ENCODE data around the gene ADARB2.

ADARB2 gene

DNA sequence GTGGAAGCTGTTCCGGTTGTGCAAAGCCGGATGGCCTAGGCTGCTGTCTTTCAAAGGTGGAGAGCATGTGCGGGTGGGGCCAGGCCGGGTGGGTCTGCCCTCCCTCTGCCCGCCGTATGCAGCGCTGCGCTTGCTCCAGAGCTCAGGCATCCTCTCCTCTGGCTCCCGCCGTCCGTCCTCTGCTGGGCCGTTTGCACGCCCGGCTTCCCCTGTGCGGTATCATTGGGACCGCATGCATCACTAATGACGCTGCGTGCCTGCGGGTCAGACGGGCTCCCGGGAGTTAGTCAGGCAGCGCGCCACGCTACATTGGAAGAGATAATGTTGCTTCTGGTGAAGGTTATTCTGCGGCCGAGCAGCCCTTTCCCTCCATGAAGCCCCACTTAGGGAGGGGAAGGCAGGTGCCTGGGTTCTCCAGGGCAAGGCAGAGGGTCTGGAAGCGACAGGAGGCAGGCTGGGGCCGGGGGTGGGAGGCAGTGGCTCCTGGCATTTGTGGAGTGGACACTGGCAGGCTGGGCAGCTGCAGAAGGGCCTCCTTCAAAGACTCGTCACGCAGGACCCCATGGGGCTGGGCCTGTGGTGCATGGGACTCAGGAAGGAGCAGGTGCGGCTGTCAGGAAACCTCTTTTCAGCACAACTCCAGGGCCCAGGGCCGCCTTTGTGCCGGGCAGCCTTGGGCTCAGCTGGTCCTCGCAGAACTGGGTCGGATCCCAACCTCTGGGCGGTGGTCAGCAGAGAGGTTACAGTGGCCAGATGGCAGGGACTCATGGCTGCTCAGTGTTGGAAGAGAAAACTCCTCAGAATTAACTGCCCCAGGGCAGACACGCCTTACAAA is 362.6 kb downstream of the ADARB2 start:
- TF ChIP-seq CEBPB (IDR thresholded peaks at IDR 0.05) (no peak), YY1 (IDR thresholded peaks at IDR 0.05; ENCODE audit: low read depth) (no peak), NFIC (IDR thresholded peaks at IDR 0.05) (no peak), TCF12 (IDR thresholded peaks at IDR 0.05; ENCODE audit: low read depth) (no peak), TAF1 (IDR thresholded peaks at IDR 0.05; ENCODE audit: low read depth) (no peak), RAD21 (IDR thresholded peaks at IDR 0.05; ENCODE audit: low read depth) (no peak), CREB1 (IDR thresholded peaks at IDR 0.05; ENCODE audit: low read depth) (no peak), EGR1 (IDR thresholded peaks at IDR 0.05) (no peak), EP300 (IDR thresholded peaks at IDR 0.05; ENCODE audit: borderline replicate concordance) (no peak), FOXM1 (IDR thresholded peaks at IDR 0.05; ENCODE audit: borderline replicate concordance, low read depth) (no peak)
- TF ChIP-seq, protein P1, sequence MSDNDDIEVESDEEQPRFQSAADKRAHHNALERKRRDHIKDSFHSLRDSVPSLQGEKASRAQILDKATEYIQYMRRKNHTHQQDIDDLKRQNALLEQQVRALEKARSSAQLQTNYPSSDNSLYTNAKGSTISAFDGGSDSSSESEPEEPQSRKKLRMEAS (IDR thresholded peaks at IDR 0.05): no peak
- TF ChIP-seq, protein P2, sequence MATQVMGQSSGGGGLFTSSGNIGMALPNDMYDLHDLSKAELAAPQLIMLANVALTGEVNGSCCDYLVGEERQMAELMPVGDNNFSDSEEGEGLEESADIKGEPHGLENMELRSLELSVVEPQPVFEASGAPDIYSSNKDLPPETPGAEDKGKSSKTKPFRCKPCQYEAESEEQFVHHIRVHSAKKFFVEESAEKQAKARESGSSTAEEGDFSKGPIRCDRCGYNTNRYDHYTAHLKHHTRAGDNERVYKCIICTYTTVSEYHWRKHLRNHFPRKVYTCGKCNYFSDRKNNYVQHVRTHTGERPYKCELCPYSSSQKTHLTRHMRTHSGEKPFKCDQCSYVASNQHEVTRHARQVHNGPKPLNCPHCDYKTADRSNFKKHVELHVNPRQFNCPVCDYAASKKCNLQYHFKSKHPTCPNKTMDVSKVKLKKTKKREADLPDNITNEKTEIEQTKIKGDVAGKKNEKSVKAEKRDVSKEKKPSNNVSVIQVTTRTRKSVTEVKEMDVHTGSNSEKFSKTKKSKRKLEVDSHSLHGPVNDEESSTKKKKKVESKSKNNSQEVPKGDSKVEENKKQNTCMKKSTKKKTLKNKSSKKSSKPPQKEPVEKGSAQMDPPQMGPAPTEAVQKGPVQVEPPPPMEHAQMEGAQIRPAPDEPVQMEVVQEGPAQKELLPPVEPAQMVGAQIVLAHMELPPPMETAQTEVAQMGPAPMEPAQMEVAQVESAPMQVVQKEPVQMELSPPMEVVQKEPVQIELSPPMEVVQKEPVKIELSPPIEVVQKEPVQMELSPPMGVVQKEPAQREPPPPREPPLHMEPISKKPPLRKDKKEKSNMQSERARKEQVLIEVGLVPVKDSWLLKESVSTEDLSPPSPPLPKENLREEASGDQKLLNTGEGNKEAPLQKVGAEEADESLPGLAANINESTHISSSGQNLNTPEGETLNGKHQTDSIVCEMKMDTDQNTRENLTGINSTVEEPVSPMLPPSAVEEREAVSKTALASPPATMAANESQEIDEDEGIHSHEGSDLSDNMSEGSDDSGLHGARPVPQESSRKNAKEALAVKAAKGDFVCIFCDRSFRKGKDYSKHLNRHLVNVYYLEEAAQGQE (IDR thresholded peaks at IDR 0.05; ENCODE audit: low read depth): no peak
- TF ChIP-seq, protein P3, sequence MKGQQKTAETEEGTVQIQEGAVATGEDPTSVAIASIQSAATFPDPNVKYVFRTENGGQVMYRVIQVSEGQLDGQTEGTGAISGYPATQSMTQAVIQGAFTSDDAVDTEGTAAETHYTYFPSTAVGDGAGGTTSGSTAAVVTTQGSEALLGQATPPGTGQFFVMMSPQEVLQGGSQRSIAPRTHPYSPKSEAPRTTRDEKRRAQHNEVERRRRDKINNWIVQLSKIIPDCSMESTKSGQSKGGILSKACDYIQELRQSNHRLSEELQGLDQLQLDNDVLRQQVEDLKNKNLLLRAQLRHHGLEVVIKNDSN (IDR thresholded peaks at IDR 0.05): no peak

DNA sequence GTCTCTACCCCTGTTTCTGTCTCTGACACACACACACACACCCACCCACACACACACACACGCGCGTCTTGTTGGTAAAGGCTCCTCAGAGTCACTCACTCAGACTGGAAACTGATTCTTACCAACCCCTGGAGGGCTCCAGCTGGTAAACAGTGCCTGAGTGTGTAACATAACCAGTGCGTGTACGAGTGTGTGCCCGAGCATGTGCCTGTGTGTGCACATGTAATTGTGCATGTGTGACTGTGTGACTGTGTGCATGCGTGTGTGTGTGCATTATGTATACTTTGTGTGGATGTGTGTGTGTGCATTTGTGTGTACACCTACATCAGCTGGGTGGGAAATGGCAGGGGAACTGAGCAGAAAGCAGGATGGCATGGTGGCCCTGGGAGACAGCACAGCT is 364.0 kb downstream of the ADARB2 start:
- no peak for TF ChIP-seq EP300 (IDR thresholded peaks at IDR 0.05; ENCODE audit: borderline replicate concordance)
- TF ChIP-seq EGR1 (IDR thresholded peaks at IDR 0.05): no peak
- TF ChIP-seq, protein P2 (IDR thresholded peaks at IDR 0.05; ENCODE audit: low read depth): no peak
- TF ChIP-seq TAF1 (IDR thresholded peaks at IDR 0.05; ENCODE audit: low read depth): no peak
- no peak for TF ChIP-seq TEAD4 (IDR thresholded peaks at IDR 0.05)
- TF ChIP-seq, protein P1 (IDR thresholded peaks at IDR 0.05): no peak
- no peak for TF ChIP-seq CEBPB (IDR thresholded peaks at IDR 0.05)
- TF ChIP-seq CREB1 (IDR thresholded peaks at IDR 0.05; ENCODE audit: low read depth): no peak
- TF ChIP-seq TCF12 (IDR thresholded peaks at IDR 0.05; ENCODE audit: low read depth): no peak
- no peak for TF ChIP-seq RAD21 (IDR thresholded peaks at IDR 0.05; ENCODE audit: low read depth)
- TF ChIP-seq NFIC (IDR thresholded peaks at IDR 0.05): no peak
- no peak for TF ChIP-seq ZBTB7A (IDR thresholded peaks at IDR 0.05; ENCODE audit: low read depth)
- TF ChIP-seq, protein P3 (IDR thresholded peaks at IDR 0.05): no peak
- no peak for TF ChIP-seq FOXM1 (IDR thresholded peaks at IDR 0.05; ENCODE audit: borderline replicate concordance, low read depth)
- TF ChIP-seq YY1 (IDR thresholded peaks at IDR 0.05; ENCODE audit: low read depth): no peak

DNA sequence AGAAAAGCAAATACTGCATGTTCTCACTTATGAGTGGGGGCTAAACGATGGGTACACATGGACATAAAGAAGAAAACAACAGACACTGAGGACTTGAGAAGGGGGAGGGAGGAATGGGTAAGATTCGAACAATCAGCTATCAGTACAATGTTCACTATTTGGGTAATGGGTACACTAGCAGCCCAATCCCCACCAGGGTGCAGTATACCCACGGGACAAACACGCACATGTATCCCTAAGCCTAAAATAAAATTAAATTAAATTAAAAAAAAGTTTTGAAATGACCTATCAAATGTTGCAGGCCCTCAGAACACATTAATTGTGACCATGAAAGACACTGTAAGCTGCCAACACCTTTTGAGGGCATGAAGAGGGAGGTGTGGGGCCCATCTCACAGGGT is 365.1 kb downstream of the ADARB2 start:
- TF ChIP-seq EP300 (IDR thresholded peaks at IDR 0.05; ENCODE audit: borderline replicate concordance) (no peak), RAD21 (IDR thresholded peaks at IDR 0.05; ENCODE audit: low read depth) (peak; percentile 9; the same call in 1 of the 2 replicates)

DNA sequence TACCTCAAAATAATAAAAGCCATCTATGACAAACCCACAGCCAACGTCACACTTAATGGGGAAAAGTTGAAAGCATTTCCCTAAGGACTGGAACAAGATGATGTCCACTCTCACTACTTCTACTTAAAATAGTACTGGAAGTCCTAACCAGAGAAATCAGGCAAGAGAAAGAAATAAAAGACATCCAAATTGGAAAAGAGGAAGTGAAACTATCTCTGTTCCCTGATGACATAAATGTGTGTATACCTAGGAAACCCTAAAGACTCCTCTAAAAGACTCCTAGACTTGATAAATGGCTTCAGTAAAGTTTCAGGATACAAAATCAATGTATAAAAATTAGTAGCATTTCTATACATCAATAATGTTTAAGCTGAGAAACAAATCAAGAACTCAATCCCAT is 367.0 kb downstream of the ADARB2 start:
- TF ChIP-seq YY1 (IDR thresholded peaks at IDR 0.05; ENCODE audit: low read depth): no peak
- no peak for TF ChIP-seq NFIC (IDR thresholded peaks at IDR 0.05)
- no peak for TF ChIP-seq CEBPB (IDR thresholded peaks at IDR 0.05)
- no peak for TF ChIP-seq CREB1 (IDR thresholded peaks at IDR 0.05; ENCODE audit: low read depth)
- TF ChIP-seq, protein P2 (IDR thresholded peaks at IDR 0.05; ENCODE audit: low read depth): no peak
- TF ChIP-seq TEAD4 (IDR thresholded peaks at IDR 0.05): no peak
- TF ChIP-seq, protein P3 (IDR thresholded peaks at IDR 0.05): no peak
- TF ChIP-seq RAD21 (IDR thresholded peaks at IDR 0.05; ENCODE audit: low read depth): no peak
- no peak for TF ChIP-seq TCF12 (IDR thresholded peaks at IDR 0.05; ENCODE audit: low read depth)
- no peak for TF ChIP-seq TAF1 (IDR thresholded peaks at IDR 0.05; ENCODE audit: low read depth)
- TF ChIP-seq EGR1 (IDR thresholded peaks at IDR 0.05): no peak
- no peak for TF ChIP-seq EP300 (IDR thresholded peaks at IDR 0.05; ENCODE audit: borderline replicate concordance)
- TF ChIP-seq, protein P1 (IDR thresholded peaks at IDR 0.05): no peak
- no peak for TF ChIP-seq FOXM1 (IDR thresholded peaks at IDR 0.05; ENCODE audit: borderline replicate concordance, low read depth)
- no peak for TF ChIP-seq ZBTB7A (IDR thresholded peaks at IDR 0.05; ENCODE audit: low read depth)

Measured in Ishikawa (cell line).